Inflammatory macrophage (primary cell): ENCODE data around the gene INTS1.
A peak's percentile ranks its signal among the peaks of the same experiment; 100 is the strongest.

Experiments
- DNase-seq, 2 donors: peaks; one replicate each; pipeline ENCODE4 v3.0.0-alpha.2; 2020 to 2022

The INTS1 gene

GRCh38 chr7:1505731-1506550 lies 1.8 kb upstream of the INTS1 start:
- DNase-seq: peak; percentile 46 to 74

- no peak for DNase-seq
These were observed 799 bp downstream of the INTS1 start for GRCh38 chr7:1503390-1503789.

- no peak for DNase-seq
These were observed 1.3 kb downstream of the INTS1 start for GRCh38 chr7:1502845-1503244.

GRCh38 chr7:1501487-1502270 lies 2.5 kb downstream of the INTS1 start:
- DNase-seq: no peak

GRCh38 chr7:1500064-1500807 lies 4.0 kb downstream of the INTS1 start:
- no peak for DNase-seq

- DNase-seq: no peak
These were observed 4.7 kb downstream of the INTS1 start for GRCh38 chr7:1499367-1500029.

GRCh38 chr7:1498370-1499305 lies 5.6 kb downstream of the INTS1 start:
- DNase-seq: no peak

- no peak for DNase-seq
These were observed 6.8 kb downstream of the INTS1 start for GRCh38 chr7:1497293-1497927.

GRCh38 chr7:1496531-1497292 lies 7.5 kb downstream of the INTS1 start:
- DNase-seq: no peak

GRCh38 chr7:1495564-1496242 lies 8.5 kb downstream of the INTS1 start:
- no peak for DNase-seq

GRCh38 chr7:1494866-1495563 lies 9.2 kb downstream of the INTS1 start:
- no peak for DNase-seq

GRCh38 chr7:1494447-1494846 lies 9.7 kb downstream of the INTS1 start:
- DNase-seq: no peak

GRCh38 chr7:1493571-1493970 lies 10.6 kb downstream of the INTS1 start:
- DNase-seq: no peak

- no peak for DNase-seq
These were observed 11.1 kb downstream of the INTS1 start for GRCh38 chr7:1493129-1493528.

- no peak for DNase-seq
These were observed 11.5 kb downstream of the INTS1 start for GRCh38 chr7:1492640-1493039.

GRCh38 chr7:1492221-1492620 lies 12.0 kb downstream of the INTS1 start:
- no peak for DNase-seq

- DNase-seq: no peak
These were observed 13.4 kb downstream of the INTS1 start for GRCh38 chr7:1490837-1491236.

GRCh38 chr7:1489336-1489735 lies 14.9 kb downstream of the INTS1 start:
- DNase-seq: no peak

- DNase-seq: no peak
These were observed 16.2 kb downstream of the INTS1 start for GRCh38 chr7:1488016-1488415.
